KOPT-K1 (cell line): ENCODE data around the gene KCNIP4.

Source experiments
- H3K27ac ChIP-seq: fragments of 200-600 bp; sonication (generic); 2 replicates; pipeline ENCODE4 v1.5.1; 2016; ENCODE audit warnings: antibody characterized with exemption, mild to moderate bottlenecking, low read depth, low read length; ENCODE audit not compliant: poor library complexity, severe bottlenecking
- H3K36me3 ChIP-seq: fragments of 200-600 bp; sonication (generic); 2 replicates; pipeline ENCODE4 v1.5.1; 2017; ENCODE audit warnings: antibody characterized with exemption, mild to moderate bottlenecking, low read length, moderate library complexity; ENCODE audit not compliant: insufficient read depth
- H3K9me3 ChIP-seq: fragments of 200-600 bp; sonication (generic); 2 replicates; pipeline ENCODE4 v1.5.1; 2017; ENCODE audit warnings: antibody characterized with exemption, low read length, mild to moderate bottlenecking; ENCODE audit not compliant: insufficient read depth, poor library complexity, severe bottlenecking

The KCNIP4 gene

GRCh38 chr4:21835712-21836111, 112.9 kb downstream of the KCNIP4 start:
- Histone ChIP-seq H3K36me3 (no peaks in the 10 kb centered on the region), H3K9me3 (no peaks in the 10 kb centered on the region)

GRCh38 chr4:21830272-21830671, 118.3 kb downstream of the KCNIP4 start:
- Histone ChIP-seq H3K27ac (no peak overlapping the region), H3K9me3 (no peaks in the 10 kb centered on the region), H3K36me3 (no peaks in the 10 kb centered on the region)

More at GRCh38 chr4:21835712-21836111, 112.9 kb downstream of the KCNIP4 start:
- no peak overlapping the region for H3K27ac ChIP-seq

GRCh38 chr4:21827575-21827974, 121.0 kb downstream of the KCNIP4 start:
- H3K9me3 ChIP-seq: no peaks in the 10 kb centered on the region
- H3K36me3 ChIP-seq: no peaks in the 10 kb centered on the region
- H3K27ac ChIP-seq: no peak overlapping the region

- Histone ChIP-seq H3K36me3 (no peaks in the 10 kb centered on the region), H3K27ac (no peak overlapping the region), H3K9me3 (no peaks in the 10 kb centered on the region)
Observed at GRCh38 chr4:21826071-21826470, 122.5 kb downstream of the KCNIP4 start.

GRCh38 chr4:21819086-21819485, 129.5 kb downstream of the KCNIP4 start:
- Histone ChIP-seq H3K27ac (no peak overlapping the region), H3K36me3 (no peaks in the 10 kb centered on the region), H3K9me3 (no peaks in the 10 kb centered on the region)

GRCh38 chr4:21815651-21816377, 132.8 kb downstream of the KCNIP4 start:
- H3K27ac ChIP-seq: no peak overlapping the region
- no peaks in the 10 kb centered on the region for H3K36me3 ChIP-seq
- H3K9me3 ChIP-seq: no peaks in the 10 kb centered on the region

- Histone ChIP-seq H3K27ac (no peak overlapping the region), H3K36me3 (no peaks in the 10 kb centered on the region), H3K9me3 (no peaks in the 10 kb centered on the region)
Observed at GRCh38 chr4:21811565-21811964, 137.0 kb downstream of the KCNIP4 start.

GRCh38 chr4:21806991-21807390, 141.6 kb downstream of the KCNIP4 start:
- no peaks in the 10 kb centered on the region for H3K9me3 ChIP-seq
- no peaks in the 10 kb centered on the region for H3K36me3 ChIP-seq
- no peak overlapping the region for H3K27ac ChIP-seq

- no peaks in the 10 kb centered on the region for H3K36me3 ChIP-seq
- no peak overlapping the region for H3K27ac ChIP-seq
- no peaks in the 10 kb centered on the region for H3K9me3 ChIP-seq
Observed at GRCh38 chr4:21802406-21802805, 146.2 kb downstream of the KCNIP4 start.

GRCh38 chr4:21801661-21802385, 146.7 kb downstream of the KCNIP4 start:
- no peak overlapping the region for H3K27ac ChIP-seq
- H3K9me3 ChIP-seq: no peaks in the 10 kb centered on the region

GRCh38 chr4:21795091-21795490, 153.5 kb downstream of the KCNIP4 start:
- H3K36me3 ChIP-seq: no peaks in the 10 kb centered on the region
- no peak overlapping the region for H3K27ac ChIP-seq
- no peaks in the 10 kb centered on the region for H3K9me3 ChIP-seq

More at GRCh38 chr4:21801661-21802385, 146.7 kb downstream of the KCNIP4 start:
- H3K36me3 ChIP-seq: no peaks in the 10 kb centered on the region

- no peaks in the 10 kb centered on the region for H3K36me3 ChIP-seq
- H3K9me3 ChIP-seq: no peaks in the 10 kb centered on the region
- H3K27ac ChIP-seq: no peak overlapping the region
Observed at GRCh38 chr4:21792736-21793135, 155.8 kb downstream of the KCNIP4 start.

GRCh38 chr4:21790438-21791029, 158.0 kb downstream of the KCNIP4 start:
- H3K9me3 ChIP-seq: no peaks in the 10 kb centered on the region
- no peaks in the 10 kb centered on the region for H3K36me3 ChIP-seq
- no peak overlapping the region for H3K27ac ChIP-seq

- Histone ChIP-seq H3K36me3 (no peaks in the 10 kb centered on the region), H3K27ac (no peak overlapping the region), H3K9me3 (no peaks in the 10 kb centered on the region)
Observed at GRCh38 chr4:21780148-21780547, 168.4 kb downstream of the KCNIP4 start.

GRCh38 chr4:21778702-21779101, 169.9 kb downstream of the KCNIP4 start:
- H3K27ac ChIP-seq: no peak overlapping the region
- H3K9me3 ChIP-seq: no peaks in the 10 kb centered on the region
- H3K36me3 ChIP-seq: no peaks in the 10 kb centered on the region
